ENCODE results near the gene ODAD4. TPM values are rescaled to one million over a fixed set of nuclear protein-coding genes. Genes with fewer than 3 reads are reported as not detected.

The ODAD4 gene
- total and polyA plus RNA-seq, 2 of the 8 experiments (the other 6 are each of a cell fraction or from before 2014, with no cell fraction given) = 0.48 to 1.3 TPM

DNA sequence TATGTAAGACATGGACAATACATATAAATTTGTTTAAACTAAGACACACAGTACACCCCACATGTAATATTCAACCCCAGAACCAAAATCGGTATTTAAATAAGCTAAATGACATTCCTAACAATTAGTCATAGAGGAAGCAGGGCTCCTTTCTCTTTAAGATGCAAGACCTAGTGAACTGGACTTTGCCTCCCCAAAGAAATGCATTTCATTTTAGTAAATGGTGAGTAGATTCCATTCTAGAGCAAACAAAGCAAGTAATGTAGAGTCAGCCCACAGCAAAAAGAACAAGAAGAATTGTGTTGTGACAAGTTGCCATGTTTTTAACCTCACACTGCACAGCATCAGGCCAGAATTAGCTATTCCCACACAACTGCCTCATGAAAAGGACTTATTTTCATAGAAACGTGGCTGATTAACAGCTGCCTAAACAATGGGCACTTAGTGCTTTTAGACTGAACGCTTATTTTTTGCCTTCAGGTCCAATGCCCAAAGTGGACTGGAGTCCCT lies 72.4 kb downstream of the ODAD4 start:
- no peak overlapping the region for H3K9ac ChIP-seq (replicated peaks in 1 of 4; ENCODE audit: extremely low read depth in 1 of 4, low read depth in 3 of 4, low read length in 3 of 4)
- POLR2A ChIA-PET (ENCODE audit: partially characterized antibody) = interaction anchor here (0.9 to 1.6 kb wide), 4 partner anchors 9 to 34 kb away, joined by 3 to 5 read pairs (median 4); partner anchors contain the start of gene DNAJC7
- no peaks in the 10 kb centered on the region for H3K23me2 ChIP-seq (ENCODE audit: low read depth, low read length)
- no peaks in the 10 kb centered on the region for H3K9me3 ChIP-seq (ENCODE audit: insufficient read depth in 2 of 2, low read depth in 1 of 2, low read length in 1 of 2)
- no peak overlapping the region for H4K5ac ChIP-seq (ENCODE audit: insufficient read length, low read depth, low read length)
- H3K27me3 ChIP-seq (replicated peaks in 1 of 4; ENCODE audit: control insufficient read depth in 3 of 4, extremely low read depth in 1 of 4, insufficient read depth in 3 of 4, low read length in 3 of 4) = no peaks in the 10 kb centered on the region
- H3K23ac ChIP-seq (ENCODE audit: insufficient read length) = no peak overlapping the region
- FAIRE-seq (no peak), DNase-seq (ENCODE audit: low read depth in 1 of 2, low spot score in 2 of 2) (no peak)
- TF ChIP-seq EGR1 (IDR thresholded peaks at IDR 0.05; ENCODE audit: borderline replicate concordance, low read depth, low read length) (no peak), KDM1A (IDR thresholded peaks at IDR 0.05; ENCODE audit: borderline replicate concordance, low read length) (no peak), CHD2 (IDR thresholded peaks at IDR 0.05; ENCODE audit: low read length) (no peak), RXRA (IDR thresholded peaks at IDR 0.05; ENCODE audit: insufficient read depth, low read depth, low read length) (no peak), RBBP5 (IDR thresholded peaks at IDR 0.05; ENCODE audit: borderline replicate concordance, low read depth, low read length) (no peak), KDM4A (IDR thresholded peaks at IDR 0.05; ENCODE audit: low read depth, low read length, severe bottlenecking) (no peak)
- TF ChIP-seq, protein P1, sequence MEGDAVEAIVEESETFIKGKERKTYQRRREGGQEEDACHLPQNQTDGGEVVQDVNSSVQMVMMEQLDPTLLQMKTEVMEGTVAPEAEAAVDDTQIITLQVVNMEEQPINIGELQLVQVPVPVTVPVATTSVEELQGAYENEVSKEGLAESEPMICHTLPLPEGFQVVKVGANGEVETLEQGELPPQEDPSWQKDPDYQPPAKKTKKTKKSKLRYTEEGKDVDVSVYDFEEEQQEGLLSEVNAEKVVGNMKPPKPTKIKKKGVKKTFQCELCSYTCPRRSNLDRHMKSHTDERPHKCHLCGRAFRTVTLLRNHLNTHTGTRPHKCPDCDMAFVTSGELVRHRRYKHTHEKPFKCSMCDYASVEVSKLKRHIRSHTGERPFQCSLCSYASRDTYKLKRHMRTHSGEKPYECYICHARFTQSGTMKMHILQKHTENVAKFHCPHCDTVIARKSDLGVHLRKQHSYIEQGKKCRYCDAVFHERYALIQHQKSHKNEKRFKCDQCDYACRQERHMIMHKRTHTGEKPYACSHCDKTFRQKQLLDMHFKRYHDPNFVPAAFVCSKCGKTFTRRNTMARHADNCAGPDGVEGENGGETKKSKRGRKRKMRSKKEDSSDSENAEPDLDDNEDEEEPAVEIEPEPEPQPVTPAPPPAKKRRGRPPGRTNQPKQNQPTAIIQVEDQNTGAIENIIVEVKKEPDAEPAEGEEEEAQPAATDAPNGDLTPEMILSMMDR (IDR thresholded peaks at IDR 0.05; ENCODE audit: control extremely low read depth in 1 of 3, insufficient read depth in 1 of 3, low read depth in 1 of 3, low read length in 3 of 3) = no peak
- H3K27ac ChIP-seq (ENCODE audit: low read depth, low read length) = no peak overlapping the region
- H3K18ac ChIP-seq (ENCODE audit: extremely low read depth, low read length) = no peak overlapping the region
- H2BK120ac ChIP-seq (replicated peaks; ENCODE audit: low read depth, low read length) = no peak overlapping the region
- no peak overlapping the region for H2BK12ac ChIP-seq (ENCODE audit: low read depth, low read length)
- H2BK15ac ChIP-seq (ENCODE audit: low read length) = no peak overlapping the region
- H3K4me1 ChIP-seq (replicated peaks in 1 of 4; ENCODE audit: control insufficient read depth in 3 of 4, insufficient read depth in 4 of 4, low read length in 3 of 4) = no peaks in the 10 kb centered on the region
- no peak overlapping the region for H2AK5ac ChIP-seq (ENCODE audit: low read depth, low read length)
- no peak overlapping the region for H3K4me2 ChIP-seq (ENCODE audit: insufficient read depth in 1 of 2, low read depth in 2 of 2, low read length in 2 of 2)
- H3K4ac ChIP-seq (replicated peaks; ENCODE audit: insufficient read length, low read depth, low read length) = no peak overlapping the region
- no peak overlapping the region for H3K56ac ChIP-seq (replicated peaks; ENCODE audit: insufficient read length, low read depth, low read length)
- H3K14ac ChIP-seq (ENCODE audit: insufficient read length) = no peak overlapping the region
- peaks cover 30 to 71% of the 10 kb centered on the region in 2 experiments for H3K79me2 ChIP-seq (ENCODE audit: control insufficient read depth in 1 of 2, insufficient read depth in 2 of 2, low read length in 2 of 2)
- peaks cover 6 to 46% (median 32%) of the 10 kb centered on the region in 4 experiments for H3K36me3 ChIP-seq (ENCODE audit: control insufficient read depth in 2 of 4, insufficient read depth in 4 of 4, low read length in 3 of 4)
- no peak overlapping the region for H4K8ac ChIP-seq (ENCODE audit: extremely low read depth, insufficient read depth, low read length)
- WGBS, 2 experiments (ENCODE audit: extremely low coverage in 1 of 2, insufficient coverage in 1 of 2, insufficient read length in 1 of 2, insufficient replicate concordance in 2 of 2, low coverage in 1 of 2, low lambda C conversion rate in 2 of 2, missing lambda C conversion rate in 1 of 2) = 92% methylated on average over 3 of the region's 3 CpGs; no CpG with 5 or more reads in 1 of the 2 experiments
- no peak overlapping the region for H2AFZ ChIP-seq (ENCODE audit: low read length)
- H4K20me1 ChIP-seq (replicated peaks in 1 of 2; ENCODE audit: control insufficient read depth in 1 of 2, insufficient read depth in 2 of 2, low read length in 2 of 2) = peaks cover 5% of the 10 kb centered on the region in 2 experiments
- no peak overlapping the region for H2BK20ac ChIP-seq (ENCODE audit: low read length)
- H3K4me3 ChIP-seq (ENCODE audit: extremely low read depth in 1 of 4, insufficient read depth in 2 of 4, low read depth in 3 of 4, low read length in 4 of 4) = no peak overlapping the region
- CTCF ChIA-PET (ENCODE audit: partially characterized antibody) = interaction anchor here (0.6 to 1.8 kb wide), 7 partner anchors 14 to 1625 kb away, joined by 3 to 7 read pairs (median 3); partner anchors contain the start of genes DNAJC7 and NKIRAS2
- no peak overlapping the region for H4K91ac ChIP-seq (replicated peaks; ENCODE audit: insufficient read length, low read length)
- H2BK5ac ChIP-seq (ENCODE audit: low read depth, low read length) = no peak overlapping the region
- H3K79me1 ChIP-seq (ENCODE audit: low read depth, low read length) = no peaks in the 10 kb centered on the region; the same call in 1 of the 2 replicates

All from H1 (cell line).